Body of pancreas (tissue), 4 donors: ENCODE measurements around the gene COL1A2.

ENCODE experiments used
- POLR2A ChIP-seq, 3 donors: fragments of 450-650 bp; IDR thresholded peaks; one replicate each; pipeline ENCODE4 v1.6.1; 2016; ENCODE audit warnings: antibody characterized with exemption in 3 of 3, mild to moderate bottlenecking in 2 of 3
- TF ChIP-seq, protein P1 (sequence below), 7 experiments: fragments of 450-650 bp in 4 of 7; fragments of 200-600 bp in 3 of 7; sonication (generic) in 3 of 7; IDR thresholded peaks; one replicate each; pipeline ENCODE4 v1.5.1; 2016 to 2019; ENCODE audit warnings: antibody characterized with exemption in 7 of 7

DNA sequence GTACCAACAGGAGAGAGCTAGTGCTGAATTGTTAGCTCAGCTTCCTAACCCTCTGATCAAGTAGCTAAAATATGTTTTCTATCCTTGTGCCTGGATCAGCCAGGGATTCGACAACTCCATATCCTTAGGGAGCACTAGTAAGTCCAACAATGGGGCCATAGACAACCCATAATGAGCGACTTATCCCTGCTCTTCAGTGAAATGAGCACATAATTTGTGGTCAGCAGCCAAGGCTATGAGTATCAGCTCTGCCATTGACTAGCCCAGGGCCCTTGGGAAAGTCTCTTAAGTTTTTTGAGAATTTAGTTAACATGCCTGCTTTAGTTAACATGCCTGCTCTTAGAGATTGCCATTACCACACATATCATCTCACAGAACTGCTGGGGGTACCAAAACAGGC, 39.3 kb downstream of the COL1A2 start:
- TF ChIP-seq, protein P1, sequence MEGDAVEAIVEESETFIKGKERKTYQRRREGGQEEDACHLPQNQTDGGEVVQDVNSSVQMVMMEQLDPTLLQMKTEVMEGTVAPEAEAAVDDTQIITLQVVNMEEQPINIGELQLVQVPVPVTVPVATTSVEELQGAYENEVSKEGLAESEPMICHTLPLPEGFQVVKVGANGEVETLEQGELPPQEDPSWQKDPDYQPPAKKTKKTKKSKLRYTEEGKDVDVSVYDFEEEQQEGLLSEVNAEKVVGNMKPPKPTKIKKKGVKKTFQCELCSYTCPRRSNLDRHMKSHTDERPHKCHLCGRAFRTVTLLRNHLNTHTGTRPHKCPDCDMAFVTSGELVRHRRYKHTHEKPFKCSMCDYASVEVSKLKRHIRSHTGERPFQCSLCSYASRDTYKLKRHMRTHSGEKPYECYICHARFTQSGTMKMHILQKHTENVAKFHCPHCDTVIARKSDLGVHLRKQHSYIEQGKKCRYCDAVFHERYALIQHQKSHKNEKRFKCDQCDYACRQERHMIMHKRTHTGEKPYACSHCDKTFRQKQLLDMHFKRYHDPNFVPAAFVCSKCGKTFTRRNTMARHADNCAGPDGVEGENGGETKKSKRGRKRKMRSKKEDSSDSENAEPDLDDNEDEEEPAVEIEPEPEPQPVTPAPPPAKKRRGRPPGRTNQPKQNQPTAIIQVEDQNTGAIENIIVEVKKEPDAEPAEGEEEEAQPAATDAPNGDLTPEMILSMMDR (IDR thresholded peaks at IDR 0.05), result no peak
- TF ChIP-seq POLR2A (IDR thresholded peaks at IDR 0.05), result no peak
